ENCODE measurements around the gene CDH15. TPM values are rescaled to one million over a fixed set of nuclear protein-coding genes. Genes with fewer than 3 reads are reported as not detected.

CDH15 gene
- total RNA-seq, 1 donor from 2014 or later: 0.18 TPM

- H3K9me3 ChIP-seq (ENCODE audit: insufficient read depth, low read depth, low read length): no peaks in the 10 kb centered on the region
- H3K27me3 Mint-ChIP-seq (ENCODE audit: low read depth, unreplicated experiment): no peaks in the 10 kb centered on the region
- DNase-seq (ENCODE audit: low read depth) (no peak), FAIRE-seq (no peak)
- H2AFZ ChIP-seq (ENCODE audit: low read depth, low read length): no peak overlapping the region
- H3K27me3 ChIP-seq (ENCODE audit: insufficient read depth, low read length): no peaks in the 10 kb centered on the region
- TF ChIP-seq EZH2 (IDR thresholded peaks at IDR 0.05; ENCODE audit: insufficient read depth, low read length) (no peak), CTCF (IDR thresholded peaks at IDR 0.05; ENCODE audit: insufficient read depth, low read depth, low read length) (no peak)
- no peak overlapping the region for H3K4me3 ChIP-seq (ENCODE audit: insufficient read depth, low read depth, low read length)
- H3K4me1 ChIP-seq (ENCODE audit: insufficient read depth, low read length): no peaks in the 10 kb centered on the region
- H4K20me1 ChIP-seq (ENCODE audit: insufficient read depth, low read length): peaks cover 6% of the 10 kb centered on the region
- no peaks in the 10 kb centered on the region for H3K36me3 ChIP-seq (ENCODE audit: insufficient read depth, low read length)
- no peak overlapping the region for H3K4me2 ChIP-seq (ENCODE audit: low read length)
- H3K36me3 Mint-ChIP-seq (ENCODE audit: low read depth, unreplicated experiment): peaks cover 12% of the 10 kb centered on the region
- no peak overlapping the region for H3K27ac Mint-ChIP-seq (ENCODE audit: unreplicated experiment)
- no peaks in the 10 kb centered on the region for H3K4me1 Mint-ChIP-seq (ENCODE audit: low read depth, unreplicated experiment)
- H3K79me2 ChIP-seq (ENCODE audit: insufficient read depth, low read length): no peaks in the 10 kb centered on the region
- no peak overlapping the region for H3K9ac ChIP-seq (ENCODE audit: low read length)
- H3K9me3 Mint-ChIP-seq (ENCODE audit: unreplicated experiment): no peaks in the 10 kb centered on the region
- no peak overlapping the region for H3K27ac ChIP-seq (ENCODE audit: low read depth, low read length)
- no peak overlapping the region for H3K4me3 Mint-ChIP-seq (ENCODE audit: unreplicated experiment)
These were observed 28.9 kb upstream of the CDH15 start for GRCh38 chr16:89142474-89143195.

- no peaks in the 10 kb centered on the region for H3K4me1 ChIP-seq (ENCODE audit: insufficient read depth, low read length)
- FAIRE-seq (no peak), DNase-seq (ENCODE audit: low read depth) (no peak)
- no peaks in the 10 kb centered on the region for H3K27me3 ChIP-seq (ENCODE audit: insufficient read depth, low read length)
- H3K79me2 ChIP-seq (ENCODE audit: insufficient read depth, low read length): no peaks in the 10 kb centered on the region
- Mint-ChIP-seq H3K27me3 (ENCODE audit: low read depth, unreplicated experiment) (no peaks in the 10 kb centered on the region), H3K27ac (ENCODE audit: unreplicated experiment) (no peak overlapping the region), H3K36me3 (ENCODE audit: low read depth, unreplicated experiment) (peaks cover 14% of the 10 kb centered on the region), H3K4me3 (ENCODE audit: unreplicated experiment) (no peak overlapping the region), H3K9me3 (ENCODE audit: unreplicated experiment) (no peaks in the 10 kb centered on the region), H3K4me1 (ENCODE audit: low read depth, unreplicated experiment) (no peaks in the 10 kb centered on the region)
- no peak overlapping the region for H3K27ac ChIP-seq (ENCODE audit: low read depth, low read length)
- no peak for TF ChIP-seq CTCF (IDR thresholded peaks at IDR 0.05; ENCODE audit: insufficient read depth, low read depth, low read length)
- TF ChIP-seq EZH2 (IDR thresholded peaks at IDR 0.05; ENCODE audit: insufficient read depth, low read length): no peak
- H3K9ac ChIP-seq (ENCODE audit: low read length): no peak overlapping the region
- H3K4me2 ChIP-seq (ENCODE audit: low read length): no peak overlapping the region
- H4K20me1 ChIP-seq (ENCODE audit: insufficient read depth, low read length): peaks cover 6% of the 10 kb centered on the region
- H3K36me3 ChIP-seq (ENCODE audit: insufficient read depth, low read length): no peaks in the 10 kb centered on the region
- no peak overlapping the region for H2AFZ ChIP-seq (ENCODE audit: low read depth, low read length)
- no peaks in the 10 kb centered on the region for H3K9me3 ChIP-seq (ENCODE audit: insufficient read depth, low read depth, low read length)
- H3K4me3 ChIP-seq (ENCODE audit: insufficient read depth, low read depth, low read length): no peak overlapping the region
These were observed 28.3 kb upstream of the CDH15 start for GRCh38 chr16:89143201-89143741.

All from astrocyte (in vitro differentiated cells and primary cell).